GM23338 (cell line): ENCODE measurements around the gene DNAJC11. TPM values are rescaled to one million over a fixed set of nuclear protein-coding genes. Genes with fewer than 3 reads are reported as not detected.
A peak's percentile ranks its signal among the peaks of the same experiment; 100 is the strongest.

Experiments used
- ATAC-seq: fragments of 200-7000 bp; cut with Tn5 transposase; 3 replicates; pipeline ENCODE4 v1.9.1; 2020
- DNase-seq: peaks from one replicate; pipeline ENCODE4 v3.0.0-alpha.2; 2015; ENCODE audit warnings: low spot score
- H2AFZ ChIP-seq: fragments of 200-600 bp; sonication (generic); 2 replicates; pipeline ENCODE4 v1.8.0; 2016; ENCODE audit warnings: antibody characterized with exemption, mild to moderate bottlenecking, moderate library complexity
- H3F3A ChIP-seq: fragments of 200-600 bp; sonication (generic); replicated peaks from 2 replicates; pipeline ENCODE4 v1.8.0; 2017; ENCODE audit warnings: antibody characterized with exemption, mixed run types, low read depth
- H3K27ac ChIP-seq: fragments of 200-600 bp; sonication (generic); 2 replicates; pipeline ENCODE4 v1.6.1; 2016; ENCODE audit warnings: low read depth
- H3K27me3 ChIP-seq: fragments of 200-600 bp; sonication (generic); 2 replicates; pipeline ENCODE4 v1.8.0; 2016; ENCODE audit warnings: mild to moderate bottlenecking, mixed run types, moderate library complexity; ENCODE audit not compliant: insufficient read depth
- H3K36me3 ChIP-seq: fragments of 200-600 bp; sonication (generic); 2 replicates; pipeline ENCODE4 v1.8.0; 2016; ENCODE audit warnings: mild to moderate bottlenecking; ENCODE audit not compliant: insufficient read depth
- H3K4me1 ChIP-seq: fragments of 200-600 bp; sonication (generic); 2 replicates; pipeline ENCODE4 v1.8.0; 2016; ENCODE audit warnings: mild to moderate bottlenecking, moderate library complexity; ENCODE audit not compliant: insufficient read depth
- H3K4me2 ChIP-seq: fragments of 200-600 bp; sonication (generic); 2 replicates; pipeline ENCODE4 v1.7.1; 2017; ENCODE audit warnings: mixed run types
- H3K4me3 ChIP-seq: fragments of 200-600 bp; sonication (generic); 2 replicates; pipeline ENCODE4 v1.6.1; 2016; ENCODE audit warnings: mixed run types
- H3K79me2 ChIP-seq: fragments of 200-600 bp; sonication (generic); replicated peaks from 2 replicates; pipeline ENCODE4 v1.8.0; 2017; ENCODE audit warnings: mild to moderate bottlenecking; ENCODE audit not compliant: insufficient read depth
- H3K9me2 ChIP-seq: fragments of 200-600 bp; sonication (generic); 2 replicates; pipeline ENCODE4 v1.8.0; 2017; ENCODE audit not compliant: insufficient read depth
- H4K20me1 ChIP-seq: fragments of 200-600 bp; sonication (generic); replicated peaks from 2 replicates; pipeline ENCODE4 v1.8.0; 2017; ENCODE audit warnings: mild to moderate bottlenecking; ENCODE audit not compliant: insufficient read depth
- H3K27ac Mint-ChIP-seq: 2 replicates; pipeline ENCODE4 v1.8.0; 2020; ENCODE audit warnings: inconsistent platforms, mild to moderate bottlenecking, moderate library complexity, mixed read lengths
- H3K27me3 Mint-ChIP-seq: 3 replicates; pipeline ENCODE4 v1.8.0; 2022; ENCODE audit warnings: low read depth, mild to moderate bottlenecking, moderate library complexity, mixed read lengths, inconsistent platforms; ENCODE audit not compliant: insufficient read depth, poor library complexity
- H3K36me3 Mint-ChIP-seq: 3 replicates; pipeline ENCODE4 v1.8.0; 2021; ENCODE audit warnings: low read depth, mild to moderate bottlenecking, inconsistent platforms, moderate library complexity, mixed read lengths
- H3K4me1 Mint-ChIP-seq: 3 replicates; pipeline ENCODE4 v1.8.0; 2020; ENCODE audit warnings: mild to moderate bottlenecking, inconsistent platforms, mixed read lengths
- H3K4me3 Mint-ChIP-seq: 3 replicates; pipeline ENCODE4 v1.8.0; 2021; ENCODE audit warnings: moderate library complexity, mild to moderate bottlenecking, inconsistent platforms, mixed read lengths
- H3K9me3 Mint-ChIP-seq: 3 replicates; pipeline ENCODE4 v1.8.0; 2020; ENCODE audit warnings: moderate library complexity, mild to moderate bottlenecking, inconsistent platforms, mixed read lengths
- CREB1 ChIP-seq: fragments of 250-450 bp; sonication (Bioruptor Pico); IDR thresholded peaks from 2 replicates; pipeline ENCODE4 v1.5.0; 2020; ENCODE audit warnings: low read depth, mild to moderate bottlenecking, moderate library complexity
- EZH2 ChIP-seq: fragments of 200-600 bp; sonication (generic); IDR thresholded peaks from one replicate; pipeline ENCODE4 v1.8.0; 2017; ENCODE audit warnings: antibody characterized with exemption, mild to moderate bottlenecking, low read depth; ENCODE audit not compliant: unreplicated experiment
- NANOG ChIP-seq: IDR thresholded peaks from 2 replicates; pipeline ENCODE4 v1.6.1; 2016; ENCODE audit warnings: antibody characterized with exemption, borderline replicate concordance
- POLR2AphosphoS5 ChIP-seq: IDR thresholded peaks from 2 replicates; pipeline ENCODE4 v1.6.1; 2016; ENCODE audit warnings: antibody characterized with exemption, low read depth
- REST ChIP-seq: IDR thresholded peaks from one replicate; pipeline ENCODE4 v1.6.1; 2018; ENCODE audit warnings: antibody characterized with exemption; ENCODE audit not compliant: unreplicated experiment
- STAT1 ChIP-seq: IDR thresholded peaks from one replicate; pipeline ENCODE4 v1.6.1; 2016; ENCODE audit warnings: antibody characterized with exemption; ENCODE audit not compliant: unreplicated experiment
- ZNF114 ChIP-seq: fragments of 250-450 bp; sonication (Bioruptor Pico); IDR thresholded peaks from 2 replicates; pipeline ENCODE4 v1.5.0; 2020; ENCODE audit warnings: mild to moderate bottlenecking, moderate library complexity
- polyA plus RNA-seq: library from polyadenylated mRNA; unstranded; fragments of >200 nt; fragmentation: Nextera tagmentation; extraction: Ambion mirVana; gene quantifications from 2 replicates; pipeline ENCODE4 v1.2.1, GENCODE V29; 2016
- total RNA-seq: library from RNA; depleted of rRNA; stranded (reverse); fragments of >200 nt; shearing (Covaris generic); gene quantifications from 2 replicates; pipeline ENCODE4 v1.2.3, GENCODE V29; 2014

The DNAJC11 gene
- total and polyA plus RNA-seq, 2 experiments from 2014 or later, result 48.4 to 67.2 TPM

GRCh38 chr1:6612641-6613360, 88.8 kb downstream of the DNAJC11 start (continued):
- TF ChIP-seq REST (no peak), NANOG (no peak), POLR2AphosphoS5 (no peak)

DNA sequence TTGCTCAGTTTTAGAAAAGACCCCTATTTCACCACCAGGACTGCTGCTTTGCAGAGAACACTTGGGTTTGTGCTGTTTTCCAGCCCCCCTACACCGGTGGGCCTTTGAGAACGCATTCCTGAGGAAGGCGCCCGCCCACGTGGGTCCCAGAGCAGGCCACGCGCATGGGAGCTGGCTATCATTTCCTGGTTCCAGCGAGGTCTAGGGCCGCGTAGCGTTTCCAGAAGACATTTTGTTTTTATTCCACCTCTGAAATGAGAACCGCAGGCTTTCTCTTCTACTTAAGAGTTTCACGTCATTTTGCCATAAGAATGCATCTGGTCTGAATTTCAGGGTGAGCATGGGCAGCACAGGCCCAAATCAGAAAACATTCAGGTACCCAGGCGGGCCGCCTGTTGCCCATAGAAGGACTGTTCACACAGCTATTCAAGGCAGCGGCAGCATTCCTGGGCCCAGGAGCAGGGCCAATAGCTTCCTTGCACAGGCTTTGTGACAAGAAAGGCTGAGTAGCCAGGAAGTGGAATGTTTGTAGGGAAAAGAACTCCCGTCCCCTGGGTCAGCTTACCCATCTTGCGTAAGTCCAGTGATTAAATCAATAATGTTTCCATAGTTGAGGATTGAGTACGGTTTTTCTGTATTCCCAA, 97.6 kb downstream of the DNAJC11 start:
- Histone ChIP-seq H3F3A (peaks cover 10% of the 10 kb centered on the region; the same call in 1 of the 2 replicates), H3K9me2 (no peaks in the 10 kb centered on the region), H3K27ac (peak overlapping the region; percentile 94), H3K27me3 (peaks cover 5% of the 10 kb centered on the region; the same call in 1 of the 2 replicates), H2AFZ (peak overlapping the region; percentile 1; the same call in 1 of the 2 replicates), H3K36me3 (no peaks in the 10 kb centered on the region), H3K79me2 (peaks cover 29% of the 10 kb centered on the region), H3K4me3 (peak overlapping the region; percentile 98), H3K4me1 (peaks cover 9% of the 10 kb centered on the region), H4K20me1 (peaks cover 22% of the 10 kb centered on the region), H3K4me2 (peak overlapping the region; percentile 81)
- H3K4me3 Mint-ChIP-seq, result peak overlapping the region; percentile 73
- peaks cover 20% of the 10 kb centered on the region for H3K4me1 Mint-ChIP-seq
- TF ChIP-seq CREB1 (CRISPR knock-in tag) (no peak; the same call in 1 of the 2 replicates), EZH2 (no peak), STAT1 (no peak), POLR2AphosphoS5 (peak; percentile 62), ZNF114 (no peak)
- DNase-seq (peak; percentile 93), ATAC-seq (peak; percentile 49)
- peak overlapping the region; percentile 97 for H3K27ac Mint-ChIP-seq
- H3K36me3 Mint-ChIP-seq, result peaks cover 18% of the 10 kb centered on the region; the same call in 2 of the 3 replicates
- H3K9me3 Mint-ChIP-seq, result no peaks in the 10 kb centered on the region
- H3K27me3 Mint-ChIP-seq, result peaks cover 20% of the 10 kb centered on the region
